WTC11 (cell line): ENCODE data around the gene MYL3. TPM values are rescaled to one million over a fixed set of nuclear protein-coding genes. Genes with fewer than 3 reads are reported as not detected.

Source experiments
- ATAC-seq: fragments of 200-7000 bp; cut with Tn5 transposase; 2 replicates; pipeline ENCODE4 v1.10.0; 2021; ENCODE audit warnings: mild to moderate bottlenecking, moderate library complexity
- CTCF ChIA-PET: fragments of 300-600 bp; sonication (Branson Sonifier 250); formaldehyde crosslinking; loops from one replicate; lab custom pipeline; 2021; ENCODE audit warnings: antibody characterized with exemption; lab: Charles Lee
- POLR2A ChIA-PET: fragments of 350-600 bp; sonication (Branson Sonifier 250); formaldehyde crosslinking; loops from one replicate; lab custom pipeline; 2021; ENCODE audit warnings: antibody characterized with exemption; lab: Charles Lee
- DNase-seq: peaks from one replicate; pipeline ENCODE4 v3.0.0; 2021; ENCODE audit warnings: low spot score
- H3K27ac Mint-ChIP-seq: 2 replicates; pipeline ENCODE4 v1.8.0; 2021; ENCODE audit warnings: mixed read lengths
- H3K27me3 Mint-ChIP-seq: 2 replicates; pipeline ENCODE4 v1.8.0; 2021; ENCODE audit warnings: low read depth, mild to moderate bottlenecking, moderate library complexity, mixed read lengths
- H3K36me3 Mint-ChIP-seq: 2 replicates; pipeline ENCODE4 v1.8.0; 2021; ENCODE audit warnings: mixed read lengths
- H3K4me1 Mint-ChIP-seq: 2 replicates; pipeline ENCODE4 v1.8.0; 2022; ENCODE audit warnings: mixed read lengths
- H3K4me3 Mint-ChIP-seq: 2 replicates; pipeline ENCODE4 v1.8.0; 2021; ENCODE audit warnings: mild to moderate bottlenecking, moderate library complexity, mixed read lengths
- H3K9me3 Mint-ChIP-seq: 2 replicates; pipeline ENCODE4 v1.8.0; 2021; ENCODE audit warnings: mixed read lengths
- AR ChIP-seq: fragments of 250-450 bp; sonication (Bioruptor Pico); IDR thresholded peaks from 2 replicates; pipeline ENCODE4 v1.9.0; 2021; ENCODE audit warnings: mild to moderate bottlenecking
- ATF1 ChIP-seq: sonication (generic); formaldehyde crosslinking; IDR thresholded peaks from 2 replicates; pipeline ENCODE4 v1.8.1; 2023; ENCODE audit warnings: mild to moderate bottlenecking, moderate library complexity, missing genetic modification reagents
- ATF2 ChIP-seq: sonication (generic); formaldehyde crosslinking; IDR thresholded peaks from 2 replicates; pipeline ENCODE4 v1.8.1; 2022; ENCODE audit warnings: low read depth, missing genetic modification reagents, borderline replicate concordance
- ATF3 ChIP-seq: sonication (generic); formaldehyde crosslinking; conservative IDR thresholded peaks from 2 replicates; pipeline ENCODE4 v1.8.1; 2022; ENCODE audit warnings: mild to moderate bottlenecking, missing genetic modification reagents
- ATF6 ChIP-seq: sonication (generic); formaldehyde crosslinking; IDR thresholded peaks from 2 replicates; pipeline ENCODE4 v1.8.1; 2023; ENCODE audit warnings: mild to moderate bottlenecking, missing genetic modification reagents
- E2F5 ChIP-seq: sonication (generic); formaldehyde crosslinking; IDR thresholded peaks from 2 replicates; pipeline ENCODE4 v1.8.1; 2022; ENCODE audit warnings: mild to moderate bottlenecking, moderate library complexity, missing genetic modification reagents
- ERG ChIP-seq: fragments of 250-450 bp; sonication (Bioruptor Pico); IDR thresholded peaks from 2 replicates; pipeline ENCODE4 v1.8.0; 2021; ENCODE audit warnings: mild to moderate bottlenecking
- ESRRA ChIP-seq: sonication (generic); formaldehyde crosslinking; IDR thresholded peaks from 2 replicates; pipeline ENCODE4 v1.8.1; 2022; ENCODE audit warnings: mild to moderate bottlenecking, missing genetic modification reagents, borderline replicate concordance
- HMGA2 ChIP-seq: fragments of 250-450 bp; sonication (Bioruptor Pico); IDR thresholded peaks from 2 replicates; pipeline ENCODE4 v1.4.0; 2021; ENCODE audit warnings: mild to moderate bottlenecking, moderate library complexity
- KAT7 ChIP-seq: sonication (generic); formaldehyde crosslinking; IDR thresholded peaks from 2 replicates; pipeline ENCODE4 v1.8.1; 2023; ENCODE audit warnings: missing genetic modification reagents, mild to moderate bottlenecking, borderline replicate concordance
- MAX ChIP-seq: sonication (generic); formaldehyde crosslinking; IDR thresholded peaks from 2 replicates; pipeline ENCODE4 v1.8.0; 2022; ENCODE audit warnings: mild to moderate bottlenecking, missing genetic modification reagents
- SMAD3 ChIP-seq: sonication (generic); formaldehyde crosslinking; IDR thresholded peaks from 2 replicates; pipeline ENCODE4 v1.8.0; 2022; ENCODE audit warnings: missing genetic modification reagents, mild to moderate bottlenecking, borderline replicate concordance
- SMAD4 ChIP-seq: sonication (generic); formaldehyde crosslinking; IDR thresholded peaks from 2 replicates; pipeline ENCODE4 v1.8.0; 2022; ENCODE audit warnings: mild to moderate bottlenecking, missing genetic modification reagents
- SOX15 ChIP-seq: fragments of 250-450 bp; sonication (Bioruptor Pico); IDR thresholded peaks from 2 replicates; pipeline ENCODE4 v1.9.0; 2021; ENCODE audit warnings: mild to moderate bottlenecking
- ZNF138 ChIP-seq: sonication (generic); formaldehyde crosslinking; conservative IDR thresholded peaks from 2 replicates; pipeline ENCODE4 v1.8.1; 2022; ENCODE audit warnings: mild to moderate bottlenecking, moderate library complexity, missing genetic modification reagents
- ZNF232 ChIP-seq: sonication (generic); formaldehyde crosslinking; IDR thresholded peaks from 2 replicates; pipeline ENCODE4 v1.8.0; 2022; ENCODE audit warnings: mild to moderate bottlenecking, missing genetic modification reagents
- ZNF425 ChIP-seq: fragments of 250-450 bp; sonication (Bioruptor Pico); conservative IDR thresholded peaks from 2 replicates; pipeline ENCODE4 v1.9.0; 2021; ENCODE audit warnings: mild to moderate bottlenecking
- ZNF512 ChIP-seq: sonication (generic); formaldehyde crosslinking; IDR thresholded peaks from 2 replicates; pipeline ENCODE4 v1.8.1; 2022; ENCODE audit warnings: missing genetic modification reagents, borderline replicate concordance
- total RNA-seq: library from RNA; stranded (reverse); gene quantifications from 3 replicates; pipeline ENCODE4 v1.2.3, GENCODE V29; 2021

MYL3 gene
- total RNA-seq, 1 experiment from 2014 or later = 0.31 TPM

- TF ChIP-seq ZNF512 (CRISPR knock-in tag) (no peak), SMAD4 (no peak), ZNF425 (CRISPR knock-in tag) (no peak), ATF2 (CRISPR knock-in tag) (no peak), ATF3 (CRISPR knock-in tag) (no peak), HMGA2 (CRISPR knock-in tag) (no peak), ATF1 (CRISPR knock-in tag) (no peak)
- peak overlapping the region; percentile 66 for H3K4me3 Mint-ChIP-seq
Observed at GRCh38 chr3:46881596-46882376, 18.5 kb upstream of the MYL3 start.

GRCh38 chr3:46880884-46881595 is 17.8 kb upstream of the MYL3 start:
- Mint-ChIP-seq H3K36me3 (no peaks in the 10 kb centered on the region), H3K9me3 (no peaks in the 10 kb centered on the region), H3K4me1 (peaks cover 21% of the 10 kb centered on the region), H3K27me3 (peaks cover 88% of the 10 kb centered on the region), H3K4me3 (peak overlapping the region; percentile 66), H3K27ac (no peak overlapping the region)
- ATAC-seq = no peak
- ChIA-PET POLR2A (interaction anchor here (0.6 to 1.5 kb wide), 3 partner anchors 12 to 77 kb away, joined by 3 read pairs; no protein-coding TSS in a partner anchor), CTCF (interaction anchor here (0.7 to 3.6 kb wide), 6 partner anchors 10 to 224 kb away, joined by 3 to 27 read pairs (median 4); no protein-coding TSS in a partner anchor)
- no peak for DNase-seq
- no peak for TF ChIP-seq SMAD3 (CRISPR knock-in tag)
- no peak for TF ChIP-seq ERG (CRISPR knock-in tag)
- no peak for TF ChIP-seq ESRRA
- TF ChIP-seq E2F5 (CRISPR knock-in tag) = no peak
- no peak for TF ChIP-seq ATF6 (CRISPR knock-in tag)
- TF ChIP-seq MAX (CRISPR knock-in tag) = no peak
- TF ChIP-seq AR = no peak
- no peak for TF ChIP-seq ATF1 (CRISPR knock-in tag)
- TF ChIP-seq SOX15 = no peak
- no peak for TF ChIP-seq ZNF232 (CRISPR knock-in tag)
- TF ChIP-seq KAT7 (CRISPR knock-in tag) = no peak
- no peak for TF ChIP-seq ZNF138 (CRISPR knock-in tag)

More at GRCh38 chr3:46881596-46882376, 18.5 kb upstream of the MYL3 start:
- peak; percentile 63 for DNase-seq
- peak; percentile 49 for ATAC-seq
- ChIA-PET POLR2A (interaction anchor here (0.6 to 1.5 kb wide), 4 partner anchors 9 to 488 kb away, joined by 3 to 4 read pairs (median 3); no protein-coding TSS in a partner anchor), CTCF (interaction anchor here (0.5 to 3.6 kb wide), 14 partner anchors 10 to 233 kb away, joined by 3 to 27 read pairs (median 4); partner anchors contain the start of gene PRSS50)
- Mint-ChIP-seq H3K9me3 (no peaks in the 10 kb centered on the region), H3K36me3 (no peaks in the 10 kb centered on the region), H3K27me3 (peaks cover 91% of the 10 kb centered on the region), H3K4me1 (peaks cover 21% of the 10 kb centered on the region), H3K27ac (no peak overlapping the region)
